Trophoblast cell (in vitro differentiated cells and primary cell): ENCODE data around the gene MTR.
A peak's percentile ranks its signal among the peaks of the same experiment; 100 is the strongest.

Experiments used
- DNase-seq, 2 donors: peaks; one replicate each; pipeline ENCODE4 v3.0.0-alpha.2; 2016
- H2AFZ ChIP-seq: 2 replicates; pipeline ENCODE4 v1.6.1; 2013; ENCODE audit warnings: low read length, moderate library complexity, mild to moderate bottlenecking; ENCODE audit not compliant: insufficient read depth, poor library complexity
- H2AK5ac ChIP-seq: 2 replicates; pipeline ENCODE4 v1.6.1; 2013; ENCODE audit warnings: mild to moderate bottlenecking, low read length
- H2BK120ac ChIP-seq: 2 replicates; pipeline ENCODE4 v1.6.1; 2013; ENCODE audit warnings: low read length, mild to moderate bottlenecking, moderate library complexity; ENCODE audit not compliant: insufficient read depth, poor library complexity
- H2BK12ac ChIP-seq: 2 replicates; pipeline ENCODE4 v1.6.1; 2013; ENCODE audit warnings: mild to moderate bottlenecking, low read length, moderate library complexity
- H2BK5ac ChIP-seq: 2 replicates; pipeline ENCODE4 v1.6.1; 2013; ENCODE audit warnings: low read length, low read depth, moderate library complexity, mild to moderate bottlenecking; ENCODE audit not compliant: poor library complexity
- H3K14ac ChIP-seq: 2 replicates; pipeline ENCODE4 v1.6.1; 2013; ENCODE audit warnings: mild to moderate bottlenecking, low read length
- H3K18ac ChIP-seq: 2 replicates; pipeline ENCODE4 v1.6.1; 2013; ENCODE audit warnings: mild to moderate bottlenecking, low read length
- H3K23ac ChIP-seq: 2 replicates; pipeline ENCODE4 v1.6.1; 2013; ENCODE audit warnings: low read length
- H3K27ac ChIP-seq: 2 replicates; pipeline ENCODE4 v1.5.1; 2013; ENCODE audit warnings: low read depth, mild to moderate bottlenecking, inconsistent platforms, low read length, moderate library complexity
- H3K27me3 ChIP-seq: 2 replicates; pipeline ENCODE4 v1.6.1; 2013; ENCODE audit warnings: inconsistent platforms, mild to moderate bottlenecking, low read length, moderate library complexity; ENCODE audit not compliant: insufficient read depth
- H3K36me3 ChIP-seq, 2 experiments: 1 replicate in 1 of 2; 2 replicates in 1 of 2; pipeline ENCODE4 v1.6.1; 2013; ENCODE audit warnings: low read length in 2 of 2, mild to moderate bottlenecking in 2 of 2, moderate library complexity in 1 of 2; ENCODE audit not compliant: insufficient read depth in 2 of 2, control insufficient read depth in 1 of 2
- H3K4ac ChIP-seq: 2 replicates; pipeline ENCODE4 v1.6.1; 2013; ENCODE audit warnings: low read depth, mild to moderate bottlenecking, low read length, moderate library complexity
- H3K4me1 ChIP-seq, 2 experiments: 1 replicate in 1 of 2; 2 replicates in 1 of 2; pipeline ENCODE4 v1.6.1; 2013; ENCODE audit warnings: low read length in 2 of 2, mild to moderate bottlenecking in 2 of 2, moderate library complexity in 1 of 2; ENCODE audit not compliant: insufficient read depth in 2 of 2, control insufficient read depth in 1 of 2
- H3K4me2 ChIP-seq: 2 replicates; pipeline ENCODE4 v1.6.1; 2013; ENCODE audit warnings: inconsistent platforms, mild to moderate bottlenecking, low read length, moderate library complexity
- H3K4me3 ChIP-seq: 2 replicates; pipeline ENCODE4 v1.5.1; 2013; ENCODE audit warnings: mild to moderate bottlenecking, low read depth, low read length, inconsistent platforms
- H3K79me1 ChIP-seq: one replicate; pipeline ENCODE4 v1.6.1; 2013; ENCODE audit warnings: low read length
- H3K79me2 ChIP-seq: 2 replicates; pipeline ENCODE4 v1.6.1; 2013; ENCODE audit warnings: low read length, mild to moderate bottlenecking; ENCODE audit not compliant: control insufficient read depth, insufficient read depth, poor library complexity
- H3K9ac ChIP-seq: 2 replicates; pipeline ENCODE4 v1.6.1; 2013; ENCODE audit warnings: mild to moderate bottlenecking, low read length
- H3K9me3 ChIP-seq: 2 replicates; pipeline ENCODE4 v1.6.1; 2013; ENCODE audit warnings: low read depth, mild to moderate bottlenecking, control low read depth, inconsistent platforms, low read length; ENCODE audit not compliant: insufficient read depth
- H4K12ac ChIP-seq: 2 replicates; pipeline ENCODE4 v1.6.1; 2013; ENCODE audit warnings: low read depth, mild to moderate bottlenecking, low read length, moderate library complexity
- H4K8ac ChIP-seq: 2 replicates; pipeline ENCODE4 v1.6.1; 2013; ENCODE audit warnings: low read depth, mild to moderate bottlenecking, low read length, moderate library complexity
- H4K91ac ChIP-seq: one replicate; pipeline ENCODE4 v1.6.1; 2013; ENCODE audit warnings: low read depth, mild to moderate bottlenecking, low read length, moderate library complexity
- WGBS: extraction: QIAGEN DNeasy Blood & Tissue Kit; methylation state at CpG from one replicate; pipeline ENCODE4 v1.1.7; 2013; ENCODE audit warnings: missing lambda C conversion rate; ENCODE audit not compliant: insufficient read length, insufficient coverage; ENCODE audit errors: extremely low coverage; 5-methylcytosine and 5-hydroxymethylcytosine counted together

The MTR gene

GRCh38 chr1:236868625-236869467 is 73.8 kb downstream of the MTR start:
- WGBS = no CpG with 5 or more reads among the region's 6 CpGs
- H3K9me3 ChIP-seq = no peaks in the 10 kb centered on the region

GRCh38 chr1:236869911-236870310 is 74.8 kb downstream of the MTR start:
- no peak overlapping the region for H3K23ac ChIP-seq
- H3K18ac ChIP-seq = no peak overlapping the region
- H3K36me3 ChIP-seq = peaks cover 2 to 5% of the 10 kb centered on the region in 2 experiments
- peaks cover 5% of the 10 kb centered on the region for H3K79me1 ChIP-seq
- no peak overlapping the region for H2AK5ac ChIP-seq
- no peak overlapping the region for H4K8ac ChIP-seq
- H2AFZ ChIP-seq = no peak overlapping the region
- no peaks in the 10 kb centered on the region for H3K27me3 ChIP-seq
- H3K4me3 ChIP-seq = no peak overlapping the region
- H3K4ac ChIP-seq = no peak overlapping the region
- H3K9ac ChIP-seq = no peak overlapping the region
- H2BK12ac ChIP-seq = no peak overlapping the region
- H4K12ac ChIP-seq = no peak overlapping the region
- H3K14ac ChIP-seq = no peak overlapping the region
- H2BK5ac ChIP-seq = peak overlapping the region; percentile 39
- H2BK120ac ChIP-seq = no peak overlapping the region
- peak overlapping the region; percentile 19 for H3K27ac ChIP-seq
- WGBS = no CpG with 5 or more reads among the region's 2 CpGs
- peaks cover 4 to 5% of the 10 kb centered on the region in 2 experiments for H3K4me1 ChIP-seq
- no peak overlapping the region for H4K91ac ChIP-seq
- H3K79me2 ChIP-seq = no peaks in the 10 kb centered on the region
- H3K4me2 ChIP-seq = no peak overlapping the region
- H3K9me3 ChIP-seq = no peaks in the 10 kb centered on the region
- DNase-seq = no peak

More at GRCh38 chr1:236868625-236869467, 73.8 kb downstream of the MTR start:
- Histone ChIP-seq H3K14ac (no peak overlapping the region), H3K27ac (no peak overlapping the region), H4K8ac (no peak overlapping the region), H2BK5ac (no peak overlapping the region), H3K27me3 (no peaks in the 10 kb centered on the region), H2AFZ (no peak overlapping the region), H3K4me3 (no peak overlapping the region), H3K23ac (no peak overlapping the region), H3K4ac (no peak overlapping the region), H4K12ac (no peak overlapping the region), H3K79me1 (peaks cover 5% of the 10 kb centered on the region), H2BK120ac (no peak overlapping the region), H3K4me1 (peaks cover 4 to 6% of the 10 kb centered on the region in 2 experiments), H4K91ac (no peak overlapping the region), H2AK5ac (no peak overlapping the region), H2BK12ac (no peak overlapping the region), H3K18ac (no peak overlapping the region), H3K79me2 (no peaks in the 10 kb centered on the region), H3K36me3 (peaks cover 2 to 4% of the 10 kb centered on the region in 2 experiments), H3K9ac (no peak overlapping the region), H3K4me2 (no peak overlapping the region)
- DNase-seq = peak; percentile 33 to 77

GRCh38 chr1:236870721-236871120 is 75.6 kb downstream of the MTR start:
- no peak overlapping the region for H3K4me3 ChIP-seq
- no peak overlapping the region for H2AFZ ChIP-seq
- peak overlapping the region; percentile 35 for H4K91ac ChIP-seq
- H3K9me3 ChIP-seq = no peaks in the 10 kb centered on the region
- WGBS = no CpG with 5 or more reads among the region's 6 CpGs
- H3K36me3 ChIP-seq = peaks cover 2 to 5% of the 10 kb centered on the region in 2 experiments
- H3K79me2 ChIP-seq = no peaks in the 10 kb centered on the region
- peaks cover 4% of the 10 kb centered on the region in 2 experiments for H3K4me1 ChIP-seq
- no peak overlapping the region for H3K4me2 ChIP-seq
- peaks cover 5% of the 10 kb centered on the region for H3K79me1 ChIP-seq
- H2BK5ac ChIP-seq = peak overlapping the region; percentile 21
- H2BK12ac ChIP-seq = no peak overlapping the region
- H4K12ac ChIP-seq = no peak overlapping the region
- DNase-seq = peak; percentile 27 to 76
- H2BK120ac ChIP-seq = no peak overlapping the region
- no peaks in the 10 kb centered on the region for H3K27me3 ChIP-seq
- no peak overlapping the region for H2AK5ac ChIP-seq
- no peak overlapping the region for H3K23ac ChIP-seq
- no peak overlapping the region for H3K9ac ChIP-seq
- no peak overlapping the region for H3K14ac ChIP-seq
- no peak overlapping the region for H4K8ac ChIP-seq
- H3K18ac ChIP-seq = no peak overlapping the region
- H3K4ac ChIP-seq = no peak overlapping the region
- H3K27ac ChIP-seq = peak overlapping the region; percentile 73

- Histone ChIP-seq H3K14ac (peak overlapping the region; percentile 17), H3K36me3 (peaks cover 2% of the 10 kb centered on the region in 2 experiments), H3K27ac (no peak overlapping the region), H2AK5ac (no peak overlapping the region), H4K91ac (no peak overlapping the region), H3K9ac (no peak overlapping the region), H3K4ac (no peak overlapping the region), H2BK12ac (peak overlapping the region; percentile 55), H3K4me1 (peaks cover 4% of the 10 kb centered on the region in 2 experiments), H3K27me3 (no peaks in the 10 kb centered on the region), H3K79me1 (peaks cover 5% of the 10 kb centered on the region), H3K23ac (no peak overlapping the region), H4K12ac (no peak overlapping the region), H3K18ac (peak overlapping the region; percentile 54), H3K4me3 (no peak overlapping the region), H3K9me3 (no peaks in the 10 kb centered on the region), H2BK120ac (peak overlapping the region; percentile 31), H3K4me2 (no peak overlapping the region), H4K8ac (no peak overlapping the region), H3K79me2 (no peaks in the 10 kb centered on the region), H2AFZ (no peak overlapping the region), H2BK5ac (peak overlapping the region; percentile 9)
- no peak for DNase-seq
- WGBS = no CpG with 5 or more reads among the region's 5 CpGs
Measured at GRCh38 chr1:236872075-236872666, 77.1 kb downstream of the MTR start.
